ENCODE results near the gene SPATA16.

DNA sequence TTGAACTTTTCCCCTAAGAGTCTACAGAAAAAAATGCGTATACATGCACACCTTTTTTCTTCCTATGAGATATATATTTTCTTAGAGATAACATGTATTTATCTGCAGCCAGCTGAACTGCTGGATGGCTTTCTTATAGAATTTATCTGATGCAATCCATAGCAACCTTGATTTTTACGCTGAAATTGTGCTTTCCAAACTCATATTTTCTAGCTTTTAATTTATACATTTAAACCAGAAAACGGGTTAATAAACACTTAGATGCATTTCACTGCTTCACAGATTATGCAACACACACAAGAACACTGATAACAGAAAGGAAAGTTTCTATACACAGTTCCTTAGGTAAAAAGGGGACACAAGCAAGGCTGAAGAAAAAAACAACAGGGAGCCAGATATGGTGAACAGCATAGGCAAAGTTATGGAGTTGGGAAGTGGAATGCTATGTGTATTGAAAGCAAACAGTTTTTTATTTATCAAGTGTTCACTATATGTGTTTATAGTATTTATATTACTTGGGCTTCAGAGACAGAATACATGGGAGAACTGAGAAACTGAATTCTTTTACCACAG is 149.5 kb downstream of the SPATA16 start:
- TF ChIP-seq CTCF (IDR thresholded peaks at IDR 0.05; ENCODE audit: poor library complexity, severe bottlenecking) (no peak), SMC3 (conservative IDR thresholded peaks at IDR 0.05; ENCODE audit: poor library complexity) (no peak)

All from neural cell (in vitro differentiated cells).